ENCODE data around the gene TM9SF4. TPM values are rescaled to one million over a fixed set of nuclear protein-coding genes. Genes with fewer than 3 reads are reported as not detected.
"Not testable (repeated sequence)": the region's sequence is repeated elsewhere in the genome, so short reads cannot be mapped to it uniquely, and the experiment has no call there.

The TM9SF4 gene
- polyA plus RNA-seq, 3 donors: 49.7 to 78.5 (median 78.3) TPM

- H3K27ac Mint-ChIP-seq: not testable (repeated sequence)
- peaks cover 88 to 94% of the 10 kb centered on the region in 2 donors for H3K36me3 ChIP-seq (replicated peaks in 1 of 2; ENCODE audit: control insufficient read depth in 1 of 2, insufficient read depth in 2 of 2, low read length in 2 of 2)
These were observed 87.6 kb downstream of the TM9SF4 start for GRCh38 chr20:32197136-32197535.

DNA sequence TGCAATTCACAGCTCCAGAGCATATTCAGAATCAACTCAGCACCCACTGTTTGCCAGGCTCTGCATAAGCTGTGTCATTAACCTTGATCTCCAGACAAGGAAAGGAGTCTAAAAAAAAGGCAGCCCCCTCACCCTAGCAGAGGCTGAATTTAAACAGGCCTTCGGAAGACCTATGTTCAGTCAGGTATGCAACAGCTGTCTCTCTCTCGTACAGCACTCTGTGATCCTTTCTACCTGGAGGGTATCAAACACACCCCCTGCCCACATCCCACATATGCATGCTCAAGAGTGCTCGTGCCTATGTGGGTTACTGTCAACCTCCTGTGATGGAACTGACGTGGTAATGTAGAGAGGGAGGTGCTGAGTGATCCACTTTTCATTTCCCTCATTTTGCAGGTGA, 89.5 kb downstream of the TM9SF4 start:
- H3K27me3 Mint-ChIP-seq (ENCODE audit: low read depth in 3 of 3): peaks cover 0 to 2% (median 0%) of the 10 kb centered on the region in 3 donors
- WGBS (ENCODE audit: insufficient coverage): 93% methylated on average over 2 of the region's 4 CpGs
- peaks cover 52% of the 10 kb centered on the region for H3K4me1 Mint-ChIP-seq
- Histone ChIP-seq H3K27me3 (ENCODE audit: control insufficient read depth in 2 of 2, insufficient read depth in 2 of 2, low read length in 2 of 2) (no peaks in the 10 kb centered on the region), H3K9me3 (replicated peaks in 1 of 2; ENCODE audit: control insufficient read depth in 1 of 2, insufficient read depth in 1 of 2, low read length in 2 of 2) (no peaks in the 10 kb centered on the region), H3K27ac (ENCODE audit: low read depth in 1 of 2, low read length in 2 of 2) (peak overlapping the region in 1 of 2 donors; percentile 54), H3K9ac (ENCODE audit: insufficient read depth, low read length, poor library complexity, severe bottlenecking) (no peak overlapping the region), H3K4me1 (ENCODE audit: control insufficient read depth in 1 of 2, insufficient read depth in 2 of 2, low read length in 2 of 2) (peaks cover 40 to 45% of the 10 kb centered on the region in 2 donors), H3K79me2 (ENCODE audit: insufficient read depth, low read length) (peaks cover 98% of the 10 kb centered on the region), H4K20me1 (ENCODE audit: insufficient read depth, low read length) (peaks cover 100% of the 10 kb centered on the region), H3K4me2 (replicated peaks; ENCODE audit: extremely low read depth, low read length, poor library complexity, severe bottlenecking) (no peak overlapping the region), H2AFZ (ENCODE audit: insufficient read depth, low read depth, low read length, poor library complexity, severe bottlenecking) (no peak overlapping the region), H3K4me3 (replicated peaks in 1 of 3; ENCODE audit: low read depth in 2 of 3, low read length in 3 of 3) (no peak overlapping the region), H3K36me3 (replicated peaks in 1 of 2; ENCODE audit: control insufficient read depth in 1 of 2, insufficient read depth in 2 of 2, low read length in 2 of 2) (peaks cover 81 to 88% of the 10 kb centered on the region in 2 donors)
- peak overlapping the region in 2 of 7 donors; percentile 12 to 15 for H3K27ac Mint-ChIP-seq
- TF ChIP-seq CTCF (IDR thresholded peaks at IDR 0.05): no peak
- H3K9me3 Mint-ChIP-seq: no peaks in the 10 kb centered on the region
- intact Hi-C loops (cut with micrococcal nuclease): loop anchor here in 1 of 2 donors (5.0 kb wide), 1 partner anchor 52 kb away; no protein-coding TSS in a partner anchor
- no peak overlapping the region for H3K4me3 Mint-ChIP-seq
- H3K36me3 Mint-ChIP-seq: peaks cover 77 to 87% of the 10 kb centered on the region in 2 donors
- DNase-seq: no peak

More at GRCh38 chr20:32197136-32197535, 87.6 kb downstream of the TM9SF4 start:
- H3K27me3 Mint-ChIP-seq (ENCODE audit: low read depth in 3 of 3); H3K4me3 ChIP-seq (replicated peaks in 1 of 3; ENCODE audit: low read depth in 2 of 3, low read length in 3 of 3); H3K9me3 Mint-ChIP-seq; H3K27me3 ChIP-seq (ENCODE audit: control insufficient read depth in 2 of 2, insufficient read depth in 2 of 2, low read length in 2 of 2); H3K4me2 ChIP-seq (replicated peaks; ENCODE audit: extremely low read depth, low read length, poor library complexity, severe bottlenecking); H3K9me3 ChIP-seq (replicated peaks in 1 of 2; ENCODE audit: control insufficient read depth in 1 of 2, insufficient read depth in 1 of 2, low read length in 2 of 2); H2AFZ ChIP-seq (ENCODE audit: insufficient read depth, low read depth, low read length, poor library complexity, severe bottlenecking); H3K4me3 Mint-ChIP-seq; DNase-seq; H3K9ac ChIP-seq (ENCODE audit: insufficient read depth, low read length, poor library complexity, severe bottlenecking); H3K27ac ChIP-seq (ENCODE audit: low read depth in 1 of 2, low read length in 2 of 2): not testable (repeated sequence)
- Histone ChIP-seq H3K79me2 (ENCODE audit: insufficient read depth, low read length) (peaks cover 84% of the 10 kb centered on the region), H3K4me1 (ENCODE audit: control insufficient read depth in 1 of 2, insufficient read depth in 2 of 2, low read length in 2 of 2) (peaks cover 21 to 27% of the 10 kb centered on the region in 2 donors), H4K20me1 (ENCODE audit: insufficient read depth, low read length) (peaks cover 100% of the 10 kb centered on the region)
- Mint-ChIP-seq H3K36me3 (peaks cover 89 to 93% of the 10 kb centered on the region in 2 donors), H3K4me1 (peaks cover 41% of the 10 kb centered on the region)
- intact Hi-C loops (cut with micrococcal nuclease): loop anchor here in 1 of 2 donors (5.0 kb wide), 1 partner anchor 50 kb away; no protein-coding TSS in a partner anchor
- 92% methylated on average over 16 of the region's 20 CpGs for WGBS (ENCODE audit: insufficient coverage)
